Measurements from ENCODE around the gene PSMG3. TPM values are rescaled to one million over a fixed set of nuclear protein-coding genes. Genes with fewer than 3 reads are reported as not detected.
A peak's percentile ranks its signal among the peaks of the same experiment; 100 is the strongest.

PSMG3 gene
- total RNA-seq (2014; rRNA removed; shearing (Covaris generic)) = 28.3 and 32.0 TPM in 2 replicates
- polyA plus RNA-seq (2016; fragmentation: Nextera tagmentation; extraction: Ambion mirVana) = 84.8 and 93.6 TPM in 2 replicates
- long read RNA-seq, transcript PSMG3-203 (3 exons, 774 nt) = minor isoform, 18 of 61 reads
- long read RNA-seq, transcript PSMG3-202 (2 exons, 1,391 nt) = major isoform, 36 of 61 reads
- long read RNA-seq, partial matches to known transcripts = 1 of 61 reads
- long read RNA-seq, other reads (novel, unspliced or antisense) = 6 of 61 reads

- Histone ChIP-seq H3F3A (replicated peaks; ENCODE audit: low read depth) (no peaks in the 10 kb centered on the region), H3K4me2 (peak within 1 kb of the TSS; percentile 73), H3K27me3 (ENCODE audit: insufficient read depth) (no peaks in the 10 kb centered on the region), H4K20me1 (replicated peaks; ENCODE audit: insufficient read depth) (no peaks in the 10 kb centered on the region), H3K9me2 (ENCODE audit: insufficient read depth) (no peaks in the 10 kb centered on the region), H2AFZ (peak within 1 kb of the TSS; percentile 56; the same call in 1 of the 2 replicates), H3K79me2 (replicated peaks; ENCODE audit: insufficient read depth) (0 out of 2 replicates have a peak, but pooled peaks cover 3% of the 10 kb centered on the region), H3K4me1 (ENCODE audit: insufficient read depth) (no peaks in the 10 kb centered on the region), H3K36me3 (ENCODE audit: insufficient read depth) (no peaks in the 10 kb centered on the region), H3K4me3 (peak within 1 kb of the TSS; percentile 64), H3K27ac (ENCODE audit: low read depth) (peak within 1 kb of the TSS; percentile 63; the same call in 1 of the 2 replicates)
- TF ChIP-seq POLR2AphosphoS5 (IDR thresholded peaks at IDR 0.05; ENCODE audit: low read depth) (peak; percentile 49), EZH2 (IDR thresholded peaks at IDR 0.05; ENCODE audit: low read depth, unreplicated experiment) (no peak), EZH2phosphoT487 (IDR thresholded peaks at IDR 0.05; ENCODE audit: unreplicated experiment) (no peak), CTCF (conservative IDR thresholded peaks at IDR 0.05; ENCODE audit: low read depth in 2 of 2) (peak in 1 of 2 experiments; percentile 14; a peak in 1 of 4 replicates), NANOG (IDR thresholded peaks at IDR 0.05; ENCODE audit: borderline replicate concordance) (no peak), REST (IDR thresholded peaks at IDR 0.05; ENCODE audit: unreplicated experiment) (no peak), JUNB (IDR thresholded peaks at IDR 0.05; ENCODE audit: unreplicated experiment) (no peak), CREB1 (CRISPR knock-in tag; IDR thresholded peaks at IDR 0.05; ENCODE audit: low read depth) (peak; percentile 74)
- Mint-ChIP-seq H3K4me3 (peak within 1 kb of the TSS; percentile 84), H3K4me1 (peaks cover 31% of the 10 kb centered on the region), H3K27me3 (ENCODE audit: insufficient read depth, low read depth, poor library complexity) (peaks cover 5% of the 10 kb centered on the region), H3K9me3 (no peaks in the 10 kb centered on the region), H3K36me3 (ENCODE audit: low read depth) (peaks cover 41% of the 10 kb centered on the region), H3K27ac (peak within 1 kb of the TSS; percentile 92)
- peak; percentile 90 for DNase-seq (ENCODE audit: low spot score)
- peak; percentile 93 for ATAC-seq
These were observed at the start of gene PSMG3 for GRCh38 chr7:1569833-1570632. Gene PSMG3, minus strand, starts transcription at chr7:1570032. Its CDS starts 693 bp downstream, at chr7:1569339.
